ENCODE measurements around the gene RHEX.

- TF ChIP-seq, protein P1, sequence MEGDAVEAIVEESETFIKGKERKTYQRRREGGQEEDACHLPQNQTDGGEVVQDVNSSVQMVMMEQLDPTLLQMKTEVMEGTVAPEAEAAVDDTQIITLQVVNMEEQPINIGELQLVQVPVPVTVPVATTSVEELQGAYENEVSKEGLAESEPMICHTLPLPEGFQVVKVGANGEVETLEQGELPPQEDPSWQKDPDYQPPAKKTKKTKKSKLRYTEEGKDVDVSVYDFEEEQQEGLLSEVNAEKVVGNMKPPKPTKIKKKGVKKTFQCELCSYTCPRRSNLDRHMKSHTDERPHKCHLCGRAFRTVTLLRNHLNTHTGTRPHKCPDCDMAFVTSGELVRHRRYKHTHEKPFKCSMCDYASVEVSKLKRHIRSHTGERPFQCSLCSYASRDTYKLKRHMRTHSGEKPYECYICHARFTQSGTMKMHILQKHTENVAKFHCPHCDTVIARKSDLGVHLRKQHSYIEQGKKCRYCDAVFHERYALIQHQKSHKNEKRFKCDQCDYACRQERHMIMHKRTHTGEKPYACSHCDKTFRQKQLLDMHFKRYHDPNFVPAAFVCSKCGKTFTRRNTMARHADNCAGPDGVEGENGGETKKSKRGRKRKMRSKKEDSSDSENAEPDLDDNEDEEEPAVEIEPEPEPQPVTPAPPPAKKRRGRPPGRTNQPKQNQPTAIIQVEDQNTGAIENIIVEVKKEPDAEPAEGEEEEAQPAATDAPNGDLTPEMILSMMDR (IDR thresholded peaks at IDR 0.05) = no peak
- TF ChIP-seq, protein P2, sequence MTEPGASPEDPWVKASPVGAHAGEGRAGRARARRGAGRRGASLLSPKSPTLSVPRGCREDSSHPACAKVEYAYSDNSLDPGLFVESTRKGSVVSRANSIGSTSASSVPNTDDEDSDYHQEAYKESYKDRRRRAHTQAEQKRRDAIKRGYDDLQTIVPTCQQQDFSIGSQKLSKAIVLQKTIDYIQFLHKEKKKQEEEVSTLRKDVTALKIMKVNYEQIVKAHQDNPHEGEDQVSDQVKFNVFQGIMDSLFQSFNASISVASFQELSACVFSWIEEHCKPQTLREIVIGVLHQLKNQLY (CRISPR knock-in tag; IDR thresholded peaks at IDR 0.05) = no peak
- no peak for TF ChIP-seq KAT7 (CRISPR knock-in tag; IDR thresholded peaks at IDR 0.05; ENCODE audit: borderline replicate concordance)
- TF ChIP-seq CREM (CRISPR knock-in tag; IDR thresholded peaks at IDR 0.05) = no peak
- no peak for TF ChIP-seq SP1 (CRISPR knock-in tag; conservative IDR thresholded peaks at IDR 0.05)
Measured at GRCh38 chr1:206021008-206021625, 31.9 kb upstream of the RHEX start.

Data from WTC11 (cell line).